ENCODE results near the gene PLEK2.

Gene PLEK2

GRCh38 chr14:67389275-67389674, 22.7 kb downstream of the PLEK2 start:
- no peak for DNase-seq (ENCODE audit: extremely low read depth, low read depth)
- TF ChIP-seq, protein P1, sequence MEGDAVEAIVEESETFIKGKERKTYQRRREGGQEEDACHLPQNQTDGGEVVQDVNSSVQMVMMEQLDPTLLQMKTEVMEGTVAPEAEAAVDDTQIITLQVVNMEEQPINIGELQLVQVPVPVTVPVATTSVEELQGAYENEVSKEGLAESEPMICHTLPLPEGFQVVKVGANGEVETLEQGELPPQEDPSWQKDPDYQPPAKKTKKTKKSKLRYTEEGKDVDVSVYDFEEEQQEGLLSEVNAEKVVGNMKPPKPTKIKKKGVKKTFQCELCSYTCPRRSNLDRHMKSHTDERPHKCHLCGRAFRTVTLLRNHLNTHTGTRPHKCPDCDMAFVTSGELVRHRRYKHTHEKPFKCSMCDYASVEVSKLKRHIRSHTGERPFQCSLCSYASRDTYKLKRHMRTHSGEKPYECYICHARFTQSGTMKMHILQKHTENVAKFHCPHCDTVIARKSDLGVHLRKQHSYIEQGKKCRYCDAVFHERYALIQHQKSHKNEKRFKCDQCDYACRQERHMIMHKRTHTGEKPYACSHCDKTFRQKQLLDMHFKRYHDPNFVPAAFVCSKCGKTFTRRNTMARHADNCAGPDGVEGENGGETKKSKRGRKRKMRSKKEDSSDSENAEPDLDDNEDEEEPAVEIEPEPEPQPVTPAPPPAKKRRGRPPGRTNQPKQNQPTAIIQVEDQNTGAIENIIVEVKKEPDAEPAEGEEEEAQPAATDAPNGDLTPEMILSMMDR (IDR thresholded peaks at IDR 0.05; ENCODE audit: low read depth, low read length) = no peak

DNA sequence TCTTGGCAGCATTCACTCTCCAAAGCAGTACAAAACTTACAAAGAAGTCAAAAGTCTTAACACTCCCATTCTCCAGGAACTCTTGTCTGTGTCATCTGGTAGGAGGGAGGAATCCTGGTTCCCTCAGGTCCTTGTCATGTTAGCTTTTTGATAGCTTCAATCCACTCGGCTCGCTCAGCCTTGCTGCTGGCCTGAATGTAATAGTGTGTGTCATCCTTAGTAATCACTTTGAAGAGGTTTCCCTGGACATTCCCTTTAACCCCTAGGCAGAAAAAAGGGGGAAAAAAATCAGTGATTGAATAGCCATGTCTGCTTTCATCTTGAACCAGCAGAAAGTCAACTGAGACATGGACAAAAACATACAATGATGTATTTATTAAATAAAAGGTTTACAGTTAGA, 24.8 kb downstream of the PLEK2 start:
- no peak for DNase-seq (ENCODE audit: extremely low read depth, low read depth)
- TF ChIP-seq, protein P1 (IDR thresholded peaks at IDR 0.05; ENCODE audit: low read depth, low read length) = no peak

DNA sequence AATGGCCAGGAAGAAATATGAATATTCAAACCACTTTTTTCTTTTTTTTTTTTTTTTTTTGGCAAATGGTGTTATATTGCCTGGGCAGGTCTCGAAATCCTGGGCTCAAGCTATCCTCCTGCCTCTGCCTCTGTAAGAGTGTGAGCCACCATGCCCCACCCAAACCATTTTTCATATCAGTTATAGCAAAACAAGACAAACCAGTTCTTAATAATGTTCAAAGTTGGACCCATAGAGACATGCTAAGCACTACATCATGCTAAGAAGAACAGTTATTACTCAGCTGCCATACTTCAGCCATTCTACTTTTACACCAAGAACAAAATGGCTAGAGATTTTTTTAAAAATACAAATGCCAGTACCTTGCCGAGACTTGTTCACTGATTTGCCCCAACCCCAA, 26.3 kb downstream of the PLEK2 start:
- DNase-seq (ENCODE audit: extremely low read depth, low read depth) = no peak
- TF ChIP-seq, protein P1 (IDR thresholded peaks at IDR 0.05; ENCODE audit: low read depth, low read length) = no peak

- TF ChIP-seq, protein P1 (IDR thresholded peaks at IDR 0.05; ENCODE audit: low read depth, low read length) = no peak
- no peak for DNase-seq (ENCODE audit: extremely low read depth, low read depth)
Measured at GRCh38 chr14:67385120-67385519, 26.8 kb downstream of the PLEK2 start.

DNA sequence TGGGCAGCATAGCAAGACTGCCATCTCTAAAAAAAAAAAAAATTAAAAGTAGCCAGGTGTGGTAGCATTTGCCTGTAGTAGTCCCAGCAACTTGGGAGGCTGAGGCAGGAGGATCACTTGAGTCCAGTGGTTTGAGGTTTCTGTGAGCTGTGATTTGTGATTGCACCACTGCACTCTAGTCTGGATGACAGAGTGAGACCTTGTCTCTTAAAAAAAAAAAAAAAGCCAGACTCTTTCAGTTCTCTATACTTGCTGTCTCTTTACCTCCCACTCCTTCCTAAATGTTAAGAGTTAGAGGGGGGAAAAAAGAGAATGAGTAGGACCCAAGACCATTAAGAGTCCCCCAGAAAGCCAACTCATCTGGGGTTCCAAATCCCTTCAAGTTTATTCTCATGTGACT, 34.0 kb downstream of the PLEK2 start:
- DNase-seq (ENCODE audit: extremely low read depth, low read depth) = no peak
- TF ChIP-seq, protein P1 (IDR thresholded peaks at IDR 0.05; ENCODE audit: low read depth, low read length) = no peak

GRCh38 chr14:67373347-67373746, 38.6 kb downstream of the PLEK2 start:
- no peak for DNase-seq (ENCODE audit: extremely low read depth, low read depth)
- TF ChIP-seq, protein P1 (IDR thresholded peaks at IDR 0.05; ENCODE audit: low read depth, low read length) = no peak

- no peak for DNase-seq (ENCODE audit: extremely low read depth, low read depth)
- TF ChIP-seq, protein P1 (IDR thresholded peaks at IDR 0.05; ENCODE audit: low read depth, low read length) = no peak
Measured at GRCh38 chr14:67372833-67373232, 39.1 kb downstream of the PLEK2 start.

Measured in AG09319 (cell line).